ENCODE data around the gene ACTR5.
A peak's percentile ranks its signal among the peaks of the same experiment; 100 is the strongest.
"Not testable (repeated sequence)": the region's sequence is repeated elsewhere in the genome, so short reads cannot be mapped to it uniquely, and the experiment has no call there.

Gene ACTR5

DNA sequence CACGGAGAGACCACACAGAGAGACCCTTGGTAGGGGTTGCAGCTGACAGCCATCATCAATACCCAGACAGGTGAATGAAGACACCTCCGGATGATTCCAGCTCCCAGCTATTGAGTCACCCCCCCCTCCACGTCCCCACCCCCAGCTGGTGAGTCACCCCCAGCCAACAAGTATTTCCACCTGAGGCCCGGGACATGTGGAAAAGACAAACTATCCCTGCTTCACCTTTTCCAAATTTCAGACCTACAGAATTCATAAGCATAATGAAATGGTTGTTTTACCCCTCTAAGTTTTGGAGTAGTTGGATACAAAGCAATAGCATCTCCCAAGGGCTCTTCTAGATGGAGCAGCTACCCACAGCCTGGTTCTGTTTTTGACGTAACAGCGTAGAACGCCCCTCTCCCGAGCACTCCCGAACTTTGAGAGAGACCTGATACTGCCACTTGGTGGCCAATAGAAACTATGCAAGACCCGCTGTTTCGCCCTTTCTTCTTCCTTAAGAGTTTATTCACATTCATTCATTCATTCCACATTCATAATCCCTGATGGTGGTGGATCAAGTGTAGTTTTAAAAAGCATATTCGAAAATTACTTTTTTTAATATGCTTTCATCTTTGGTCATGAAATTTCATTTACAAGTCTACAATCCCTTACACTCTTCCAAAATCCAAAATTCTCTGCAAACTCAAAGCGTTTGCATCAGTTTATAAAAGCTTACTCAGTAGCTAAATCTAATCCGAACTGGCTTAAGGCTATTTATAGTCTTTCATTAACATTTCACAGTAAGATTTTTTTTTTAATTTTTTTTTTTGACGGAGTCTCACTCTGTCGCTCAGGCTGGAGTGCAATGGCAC is 42.2 kb downstream of the ACTR5 start:
- Mint-ChIP-seq H3K36me3 (ENCODE audit: low read depth) (no peaks in the 10 kb centered on the region), H3K4me3 (no peak overlapping the region), H3K27me3 (ENCODE audit: low read depth) (no peaks in the 10 kb centered on the region), H3K9me3 (no peaks in the 10 kb centered on the region), H3K27ac (no peak overlapping the region), H3K4me1 (ENCODE audit: low read depth) (peaks cover 7% of the 10 kb centered on the region)
- peak; percentile 20 for DNase-seq (ENCODE audit: low spot score)

DNA sequence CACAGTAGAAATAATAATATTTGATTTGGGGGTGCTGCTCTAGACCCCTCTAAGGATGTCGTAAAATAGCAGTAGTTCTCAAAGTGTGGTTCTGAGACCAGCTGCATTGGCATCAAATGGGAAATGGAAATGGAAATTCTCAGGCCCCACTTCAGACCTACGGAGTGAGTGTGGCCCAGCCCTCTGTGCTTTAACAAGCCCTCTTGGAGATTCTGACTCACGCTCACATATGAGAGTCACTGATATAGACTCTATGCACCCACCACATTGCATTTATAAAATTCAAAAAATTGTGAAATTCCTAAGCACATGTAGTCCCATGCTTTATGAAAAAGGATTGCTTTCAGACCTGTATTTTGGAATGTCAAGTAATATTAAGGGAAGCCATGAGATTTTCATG is 43.0 kb downstream of the ACTR5 start:
- Mint-ChIP-seq H3K27me3 (ENCODE audit: low read depth) (no peaks in the 10 kb centered on the region), H3K9me3 (no peaks in the 10 kb centered on the region), H3K36me3 (ENCODE audit: low read depth) (no peaks in the 10 kb centered on the region), H3K4me1 (ENCODE audit: low read depth) (peaks cover 7% of the 10 kb centered on the region), H3K4me3 (no peak overlapping the region), H3K27ac (no peak overlapping the region)
- no peak for DNase-seq (ENCODE audit: low spot score)

DNA sequence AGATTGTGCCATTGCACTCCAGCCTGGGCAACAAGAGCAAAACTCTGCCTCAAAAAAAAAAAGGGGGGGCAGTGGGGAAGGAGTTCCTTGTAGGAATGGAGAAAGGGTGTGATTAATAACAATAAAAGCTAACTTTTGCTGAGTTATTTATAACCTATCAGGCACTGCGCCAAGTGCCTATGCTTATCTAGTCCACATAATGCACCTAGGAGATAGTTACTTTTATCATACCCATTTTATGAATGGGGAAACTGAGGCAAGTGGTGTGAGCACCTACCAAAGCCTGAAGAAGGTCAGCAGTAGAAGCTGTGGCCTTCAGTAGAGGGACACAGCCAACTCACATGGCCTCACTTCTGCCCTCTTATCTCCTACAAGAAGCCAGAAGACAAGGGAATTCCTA is 43.7 kb downstream of the ACTR5 start:
- Mint-ChIP-seq H3K27me3 (ENCODE audit: low read depth) (no peaks in the 10 kb centered on the region), H3K4me3 (no peak overlapping the region), H3K27ac (no peak overlapping the region), H3K36me3 (ENCODE audit: low read depth) (peaks cover under 1% of the 10 kb centered on the region), H3K9me3 (no peaks in the 10 kb centered on the region), H3K4me1 (ENCODE audit: low read depth) (peaks cover 7% of the 10 kb centered on the region)
- no peak for DNase-seq (ENCODE audit: low spot score)

DNA sequence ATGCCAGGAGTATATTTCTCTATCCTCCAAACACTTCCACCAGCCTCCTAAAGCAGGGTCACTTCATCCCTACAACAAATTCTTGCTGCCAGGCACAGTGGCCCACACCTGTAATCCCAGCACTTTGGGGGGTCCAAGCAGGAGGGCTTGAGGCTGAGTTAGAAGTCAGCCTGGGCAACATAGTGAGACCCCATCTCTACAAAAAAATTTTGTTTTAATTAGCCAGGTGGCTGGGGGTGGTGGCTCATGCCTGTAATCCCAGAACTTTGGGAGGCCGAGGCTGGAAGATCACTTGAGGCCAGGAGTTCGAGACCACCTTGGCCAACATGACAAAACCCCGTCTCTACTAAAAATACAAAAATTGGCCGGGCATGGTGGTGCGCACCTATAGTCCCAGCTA is 45.8 kb downstream of the ACTR5 start:
- DNase-seq (ENCODE audit: low spot score); H3K4me3 Mint-ChIP-seq; H3K27ac Mint-ChIP-seq; H3K36me3 Mint-ChIP-seq (ENCODE audit: low read depth); H3K27me3 Mint-ChIP-seq (ENCODE audit: low read depth); H3K9me3 Mint-ChIP-seq: not testable (repeated sequence)
- H3K4me1 Mint-ChIP-seq (ENCODE audit: low read depth), result peaks cover 16% of the 10 kb centered on the region

DNA sequence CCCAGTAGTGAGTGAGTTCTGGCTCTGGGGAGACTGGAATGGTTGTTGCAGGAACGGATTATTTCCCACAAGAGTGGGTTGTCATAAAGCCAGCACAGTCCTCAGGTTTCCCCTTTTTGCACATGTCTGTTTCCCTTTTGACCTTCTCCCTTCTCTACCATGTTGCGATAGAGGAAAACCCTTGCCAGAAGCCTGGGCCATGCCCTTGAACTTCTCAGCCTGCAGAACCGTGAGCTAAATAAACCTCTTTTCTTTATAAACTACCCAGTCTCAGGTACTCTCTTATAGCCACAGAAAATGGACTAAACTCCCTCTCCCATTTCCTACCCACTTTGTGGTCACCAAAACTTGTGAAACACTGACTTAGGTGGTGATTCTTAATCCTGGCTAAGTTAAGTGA is 50.0 kb downstream of the ACTR5 start:
- Mint-ChIP-seq H3K4me3 (no peak overlapping the region), H3K27me3 (ENCODE audit: low read depth) (no peaks in the 10 kb centered on the region), H3K4me1 (ENCODE audit: low read depth) (peaks cover 24% of the 10 kb centered on the region), H3K27ac (peak overlapping the region; percentile 10), H3K9me3 (peaks cover 10% of the 10 kb centered on the region), H3K36me3 (ENCODE audit: low read depth) (peaks cover 10% of the 10 kb centered on the region)
- no peak for DNase-seq (ENCODE audit: low spot score)

DNA sequence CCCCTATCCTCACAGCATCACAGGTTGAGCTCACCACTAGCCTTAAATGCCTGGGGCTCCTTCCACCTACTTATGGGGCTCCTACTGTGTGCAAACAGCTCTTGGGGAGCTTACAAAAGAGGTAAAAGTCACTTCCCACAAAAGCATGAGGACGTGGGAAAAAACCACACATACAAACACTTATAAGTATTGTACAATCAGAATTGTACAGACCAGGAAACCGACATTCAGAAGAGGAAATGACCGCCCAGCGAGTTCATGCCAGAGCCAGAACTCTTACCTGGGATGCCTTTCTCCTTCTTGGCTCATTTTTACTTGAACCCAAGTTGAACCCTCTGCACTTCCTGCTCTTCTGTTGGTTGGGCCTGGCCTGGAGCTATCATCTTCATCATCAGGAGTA is 50.9 kb downstream of the ACTR5 start:
- Mint-ChIP-seq H3K27me3 (ENCODE audit: low read depth) (no peaks in the 10 kb centered on the region), H3K27ac (peak overlapping the region; percentile 71), H3K4me3 (peak overlapping the region; percentile 60), H3K36me3 (ENCODE audit: low read depth) (peaks cover 14% of the 10 kb centered on the region), H3K4me1 (ENCODE audit: low read depth) (peaks cover 29% of the 10 kb centered on the region), H3K9me3 (peaks cover 10% of the 10 kb centered on the region)
- DNase-seq (ENCODE audit: low spot score), result no peak

DNA sequence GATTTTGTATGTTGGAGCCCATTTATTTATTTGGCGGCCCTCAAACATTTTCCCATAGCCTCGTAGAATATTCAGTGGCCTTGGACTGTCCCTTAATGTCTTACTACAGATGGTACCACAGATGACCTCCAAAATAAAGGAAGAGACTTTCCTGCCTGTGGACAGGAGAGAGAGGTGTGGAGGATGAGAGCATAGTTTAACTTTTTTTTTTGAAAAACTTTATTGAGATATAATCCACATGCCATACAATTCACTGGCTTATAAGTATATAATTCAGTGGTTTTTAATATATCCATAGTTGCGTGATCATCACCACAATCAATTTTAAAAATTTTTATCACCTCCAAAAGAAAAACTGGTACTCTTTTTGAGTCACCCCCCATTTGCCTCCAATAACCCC is 52.6 kb downstream of the ACTR5 start:
- H3K36me3 Mint-ChIP-seq (ENCODE audit: low read depth), result peaks cover 14% of the 10 kb centered on the region
- DNase-seq (ENCODE audit: low spot score), result no peak
- H3K9me3 Mint-ChIP-seq, result peaks cover 10% of the 10 kb centered on the region
- no peak overlapping the region for H3K27ac Mint-ChIP-seq
- H3K4me3 Mint-ChIP-seq, result no peak overlapping the region
- no peaks in the 10 kb centered on the region for H3K27me3 Mint-ChIP-seq (ENCODE audit: low read depth)
- H3K4me1 Mint-ChIP-seq (ENCODE audit: low read depth), result peaks cover 41% of the 10 kb centered on the region

DNA sequence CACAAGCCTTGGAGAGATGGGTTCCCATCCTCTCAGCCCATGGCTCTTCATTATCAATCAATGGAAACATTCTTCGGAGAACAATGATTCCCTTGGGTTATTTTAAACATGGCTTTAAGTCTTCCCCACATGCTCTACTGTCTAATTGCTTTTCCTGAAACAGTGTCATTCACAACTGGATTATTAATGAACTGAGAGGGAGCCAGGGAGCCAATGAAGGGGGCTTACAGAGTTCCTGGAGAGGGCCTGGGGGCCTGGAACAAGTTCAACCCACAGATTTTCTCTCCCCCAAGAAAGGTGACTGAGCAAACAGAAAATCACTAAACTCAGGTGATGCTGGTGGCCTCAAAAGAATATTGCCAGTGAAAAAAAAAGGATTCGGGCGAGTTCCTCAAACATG is 56.0 kb downstream of the ACTR5 start:
- DNase-seq (ENCODE audit: low spot score), result no peak
- no peaks in the 10 kb centered on the region for H3K27me3 Mint-ChIP-seq (ENCODE audit: low read depth)
- peaks cover 19% of the 10 kb centered on the region for H3K36me3 Mint-ChIP-seq (ENCODE audit: low read depth)
- H3K9me3 Mint-ChIP-seq, result peaks cover under 1% of the 10 kb centered on the region
- peaks cover 43% of the 10 kb centered on the region for H3K4me1 Mint-ChIP-seq (ENCODE audit: low read depth)
- H3K4me3 Mint-ChIP-seq, result peak overlapping the region; percentile 96
- H3K27ac Mint-ChIP-seq, result peak overlapping the region; percentile 96

DNA sequence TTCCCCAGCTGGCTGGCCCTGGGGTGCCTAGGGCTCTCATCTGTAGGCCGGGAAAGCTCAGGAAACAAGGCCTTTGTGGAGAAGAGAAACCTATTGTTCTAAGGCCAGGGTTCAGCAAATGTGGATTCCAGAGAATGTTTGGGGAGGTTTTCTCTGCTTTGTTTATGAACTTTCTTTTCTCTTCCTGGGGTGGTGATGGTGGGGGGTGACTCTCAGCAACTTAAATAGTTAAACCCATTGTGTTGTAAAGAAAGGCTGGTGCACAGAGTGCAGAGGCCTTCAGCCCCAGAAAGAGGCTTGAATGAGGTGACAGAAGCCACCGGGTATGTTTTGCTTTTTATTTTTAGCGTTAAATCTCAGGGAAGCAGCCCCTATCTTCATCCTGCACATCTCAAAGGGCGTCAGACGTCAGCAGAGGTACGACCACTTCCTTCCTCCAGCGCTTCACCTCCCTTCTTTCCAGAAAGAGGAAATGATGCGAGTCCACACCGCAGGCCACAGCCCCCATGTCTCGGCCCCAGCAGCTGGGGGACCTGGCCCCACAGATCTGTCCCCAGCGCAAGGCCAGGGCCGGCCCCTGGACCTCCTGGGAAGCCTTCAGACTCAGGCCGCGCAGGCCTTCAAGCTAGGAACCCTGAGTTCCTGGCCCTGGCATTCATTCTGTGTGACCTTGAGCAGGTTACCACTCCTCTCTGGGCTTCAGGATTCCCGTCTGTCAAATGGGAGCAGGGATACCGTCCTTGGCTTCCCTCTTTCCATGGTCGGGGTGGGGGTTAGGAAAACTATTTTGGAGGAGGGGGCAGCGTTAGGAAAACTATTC is 56.6 kb downstream of the ACTR5 start:
- DNase-seq (ENCODE audit: low spot score), result peak; percentile 78
- Mint-ChIP-seq H3K4me1 (ENCODE audit: low read depth) (peaks cover 41% of the 10 kb centered on the region), H3K27me3 (ENCODE audit: low read depth) (no peaks in the 10 kb centered on the region), H3K4me3 (peak overlapping the region; percentile 96), H3K27ac (peak overlapping the region; percentile 96), H3K36me3 (ENCODE audit: low read depth) (peaks cover 24% of the 10 kb centered on the region), H3K9me3 (no peaks in the 10 kb centered on the region)

DNA sequence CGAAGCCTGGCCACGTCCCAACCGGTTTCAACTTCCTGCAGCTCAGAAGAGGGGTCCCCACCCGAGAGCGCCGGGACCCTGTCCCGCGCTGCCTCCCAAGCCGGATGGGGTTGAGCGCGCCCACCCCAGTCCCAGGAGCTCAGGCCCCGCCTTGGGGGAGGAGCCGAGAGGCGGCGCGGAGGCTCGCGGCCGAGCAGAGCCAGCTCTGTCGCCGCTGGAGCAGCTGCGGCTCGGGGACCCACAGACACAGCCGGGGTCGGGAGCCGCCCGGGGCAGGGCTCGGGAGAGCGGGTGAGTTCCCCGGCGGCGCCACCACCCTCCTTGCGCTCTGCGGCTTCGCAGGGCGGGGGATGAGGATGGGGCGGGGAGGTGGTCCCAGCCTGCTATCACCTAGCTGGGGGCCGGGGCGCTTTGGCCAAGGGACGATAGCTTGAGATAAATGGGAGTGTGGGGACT is 57.3 kb downstream of the ACTR5 start, which contains the start of gene PPP1R16B:
Gene PPP1R16B (plus strand): TSS at position 196 of the 456 bp plus-strand sequence. CDS start 30,229 bp downstream, outside the sequence.
- Mint-ChIP-seq H3K9me3 (no peaks in the 10 kb centered on the region), H3K27ac (peak within 1 kb of the TSS; percentile 96), H3K4me3 (peak within 1 kb of the TSS; percentile 96), H3K27me3 (ENCODE audit: low read depth) (no peaks in the 10 kb centered on the region), H3K36me3 (ENCODE audit: low read depth) (peaks cover 29% of the 10 kb centered on the region), H3K4me1 (ENCODE audit: low read depth) (peaks cover 47% of the 10 kb centered on the region)
- DNase-seq (ENCODE audit: low spot score), result peak; percentile 80

DNA sequence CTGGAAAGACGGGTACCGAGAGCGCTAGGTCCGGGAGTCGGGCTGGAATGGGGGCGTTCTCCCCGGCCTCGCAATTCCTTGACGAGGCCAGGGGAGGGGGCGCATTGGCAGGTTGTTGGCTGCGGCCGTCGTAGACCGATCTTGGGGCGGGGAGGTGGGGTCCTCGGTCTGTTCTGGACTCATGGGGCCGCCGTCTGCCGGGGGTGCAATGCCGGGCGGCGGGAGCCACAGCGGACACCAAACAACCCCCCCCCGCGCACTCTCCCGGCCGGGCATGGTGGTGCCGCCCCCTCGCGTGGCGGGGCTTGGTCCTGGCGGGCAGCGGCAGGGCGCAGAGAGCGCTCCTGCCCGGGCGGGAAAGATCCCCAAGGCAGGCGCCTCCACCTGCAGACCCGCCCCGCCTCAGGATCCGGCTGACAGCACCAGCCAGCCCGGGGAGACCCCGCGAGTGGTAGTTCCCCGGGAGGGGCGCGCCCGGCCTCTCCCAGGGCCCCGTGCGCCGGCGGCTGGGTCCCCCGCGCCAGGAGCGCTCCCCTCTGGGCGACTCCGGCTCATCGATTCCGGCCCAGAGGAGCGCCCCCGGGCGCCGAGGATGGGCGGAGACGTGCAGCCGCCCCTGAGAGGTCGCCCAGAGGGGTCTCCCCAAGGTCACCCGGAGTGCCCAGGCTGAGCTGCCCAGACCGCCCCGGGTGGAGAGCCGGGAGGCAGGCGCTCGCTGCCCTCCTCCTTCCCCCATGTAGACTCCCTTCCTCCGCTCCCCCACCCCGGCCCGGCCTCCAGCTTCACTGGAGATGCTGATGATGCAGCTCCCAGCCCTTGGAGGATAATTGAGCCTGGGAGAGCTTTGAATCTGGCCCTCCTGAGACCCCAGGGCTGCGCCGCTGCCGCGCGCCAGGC is 57.9 kb downstream of the ACTR5 start:
- DNase-seq (ENCODE audit: low spot score), result peak; percentile 38
- Mint-ChIP-seq H3K27me3 (ENCODE audit: low read depth) (no peaks in the 10 kb centered on the region), H3K4me1 (ENCODE audit: low read depth) (peaks cover 52% of the 10 kb centered on the region), H3K27ac (peak overlapping the region; percentile 96), H3K36me3 (ENCODE audit: low read depth) (peaks cover 36% of the 10 kb centered on the region), H3K9me3 (no peaks in the 10 kb centered on the region), H3K4me3 (peak overlapping the region; percentile 96)

DNA sequence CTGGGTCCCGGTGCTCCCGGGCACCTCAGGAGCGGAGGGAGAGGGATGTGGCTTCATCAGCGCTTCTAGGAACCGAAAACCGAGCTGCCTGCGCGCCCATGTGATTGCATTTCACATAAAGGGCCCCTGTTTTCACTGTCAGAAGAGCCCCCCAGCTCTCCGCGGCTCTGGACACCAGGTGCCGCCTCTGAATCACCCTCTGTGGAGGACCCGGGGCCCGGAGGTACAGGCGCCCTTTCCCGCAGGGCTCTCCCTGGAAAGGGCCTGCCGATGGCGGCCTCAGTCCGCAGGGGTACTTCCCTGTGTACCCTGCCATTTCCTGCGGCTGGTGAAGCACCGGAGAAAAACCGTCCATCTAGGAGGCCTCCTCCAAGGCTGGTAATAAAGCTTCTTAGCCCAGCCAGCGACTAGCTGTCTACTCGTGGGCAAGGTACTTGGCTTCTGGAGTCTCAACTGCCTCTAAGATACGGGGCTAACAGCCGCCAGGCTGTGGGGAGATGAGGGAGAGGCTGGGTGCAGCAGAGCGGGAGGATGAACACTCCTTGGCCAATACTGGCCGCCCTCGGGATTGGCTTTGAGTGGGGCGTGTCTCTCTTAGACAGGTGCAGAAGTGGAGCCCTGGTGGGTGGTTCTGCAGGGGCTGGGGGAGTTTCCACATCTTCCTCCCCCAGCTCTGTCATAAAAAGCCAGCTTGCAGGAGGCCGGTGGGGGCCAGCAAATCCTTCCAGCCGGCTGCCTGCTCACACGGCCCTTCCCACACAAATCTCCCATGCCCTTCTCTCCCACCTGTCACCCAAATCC is 58.8 kb downstream of the ACTR5 start:
- Mint-ChIP-seq H3K36me3 (ENCODE audit: low read depth) (peaks cover 43% of the 10 kb centered on the region), H3K4me1 (ENCODE audit: low read depth) (peaks cover 56% of the 10 kb centered on the region), H3K27me3 (ENCODE audit: low read depth) (no peaks in the 10 kb centered on the region), H3K27ac (peak overlapping the region; percentile 56), H3K4me3 (peak overlapping the region; percentile 81), H3K9me3 (no peaks in the 10 kb centered on the region)
- DNase-seq (ENCODE audit: low spot score), result peak; percentile 13

DNA sequence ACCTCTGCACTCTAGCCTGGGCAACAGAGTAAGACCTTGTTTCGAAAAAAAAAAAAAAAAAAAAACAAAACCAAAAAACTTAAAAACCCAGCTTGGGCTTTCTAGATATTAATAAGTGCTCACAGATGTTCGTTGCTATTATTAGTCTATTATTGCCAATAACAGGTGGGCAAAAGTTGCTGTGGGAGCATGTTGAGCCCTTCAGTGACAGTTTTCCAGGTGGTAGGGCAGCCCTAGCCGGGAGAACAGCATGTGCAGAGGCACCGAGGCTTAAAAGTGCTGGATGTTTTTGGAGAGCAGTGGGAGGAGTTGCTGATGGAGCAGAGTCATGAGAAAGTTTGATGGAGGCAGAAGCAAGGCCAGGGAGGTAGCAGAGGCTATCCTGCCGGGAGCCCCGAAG is 61.7 kb downstream of the ACTR5 start:
- H3K27me3 Mint-ChIP-seq (ENCODE audit: low read depth), result no peaks in the 10 kb centered on the region
- DNase-seq (ENCODE audit: low spot score), result no peak
- peaks cover 53% of the 10 kb centered on the region for H3K4me1 Mint-ChIP-seq (ENCODE audit: low read depth)
- no peak overlapping the region for H3K27ac Mint-ChIP-seq
- H3K36me3 Mint-ChIP-seq (ENCODE audit: low read depth), result peaks cover 46% of the 10 kb centered on the region
- no peak overlapping the region for H3K4me3 Mint-ChIP-seq
- no peaks in the 10 kb centered on the region for H3K9me3 Mint-ChIP-seq
